ENCODE results near the gene GRPEL2. TPM values are rescaled to one million over a fixed set of nuclear protein-coding genes. Genes with fewer than 3 reads are reported as not detected.

Gene GRPEL2
- total and polyA plus RNA-seq, 3 donors from 2014 or later: 11.6 to 14.3 (median 13.3) TPM

DNA sequence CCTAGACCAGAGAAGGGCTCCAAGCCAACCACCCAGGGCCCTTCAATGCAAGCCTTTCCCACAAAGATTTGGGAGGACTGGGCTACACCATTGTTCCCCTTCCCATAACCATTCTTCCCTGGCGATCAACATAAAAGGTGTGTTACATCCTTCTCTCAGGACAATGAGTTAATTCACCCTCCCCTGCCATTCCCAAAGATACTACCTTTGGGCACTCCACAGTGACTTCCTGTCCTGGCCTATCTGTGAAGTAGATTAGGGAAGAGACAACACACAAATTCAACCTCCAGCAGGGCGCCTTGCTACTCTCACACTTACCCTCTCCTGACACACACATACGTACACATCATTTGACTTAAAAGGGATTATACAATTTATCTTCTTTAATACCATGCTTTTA lies 57.0 kb downstream of the GRPEL2 start:
- Histone ChIP-seq H3K36me3 (ENCODE audit: low read depth, missing control alignments) (no peaks in the 10 kb centered on the region), H3K9me3 (no peaks in the 10 kb centered on the region), H3K4me3 (no peak overlapping the region), H3K27ac (no peak overlapping the region), H3K4me1 (peaks cover 26% of the 10 kb centered on the region), H3K27me3 (no peaks in the 10 kb centered on the region)
- no peak for TF ChIP-seq POLR2A (IDR thresholded peaks at IDR 0.05)
- no peak for TF ChIP-seq CTCF (IDR thresholded peaks at IDR 0.05)
- no peak for DNase-seq
- intact Hi-C loops (cut with DNase I; ENCODE audit: low total_unique reads): no loop called here
- 93 to 95% methylated on average over 3 of the region's 3 CpGs for WGBS, 2 donors

Other genes starting within 250 kb of the GRPEL2 start
- 1 to 10 TPM; 5.6 to 7.6 TPM for gene ABLIM3, start 204.0 kb upstream of the GRPEL2 start, total RNA-seq
- gene ABLIM3, start 204.0 kb upstream of the GRPEL2 start, polyA plus RNA-seq (ENCODE audit: insufficient read depth, low read depth, low replicate concordance): 8.9 TPM
- 10 to 100 TPM; 10.4 to 12.6 TPM for gene AFAP1L1, start 73.6 kb upstream of the GRPEL2 start, total RNA-seq
- gene AFAP1L1, start 73.6 kb upstream of the GRPEL2 start, polyA plus RNA-seq (ENCODE audit: insufficient read depth, low read depth, low replicate concordance): 11.9 TPM
- 10 to 100 TPM; 29.9 to 30.5 TPM for gene PCYOX1L, start 12.5 kb downstream of the GRPEL2 start, total RNA-seq
- 24.6 TPM for gene PCYOX1L, start 12.5 kb downstream of the GRPEL2 start, polyA plus RNA-seq (ENCODE audit: insufficient read depth, low read depth, low replicate concordance)
- 10 to 100 TPM in 1 of 2 donors, 1 to 10 TPM in 1; 4.7 to 12.4 TPM for gene IL17B, start 33.8 kb downstream of the GRPEL2 start, total RNA-seq
- 5.0 TPM for gene IL17B, start 33.8 kb downstream of the GRPEL2 start, polyA plus RNA-seq (ENCODE audit: insufficient read depth, low read depth, low replicate concordance)
- gene CSNK1A1, start 205.9 kb downstream of the GRPEL2 start, total RNA-seq: 100 to 1,000 TPM; 148 to 192 TPM
- 129 TPM for gene CSNK1A1, start 205.9 kb downstream of the GRPEL2 start, polyA plus RNA-seq (ENCODE audit: insufficient read depth, low read depth, low replicate concordance)
- 10 to 100 TPM; 13.4 to 17.8 TPM for gene ARHGEF37, start 236.0 kb downstream of the GRPEL2 start, total RNA-seq
- gene ARHGEF37, start 236.0 kb downstream of the GRPEL2 start, polyA plus RNA-seq (ENCODE audit: insufficient read depth, low read depth, low replicate concordance): 12.9 TPM